GM21381 (cell line): ENCODE data around the gene CELA2A.
"Not testable (repeated sequence)": the region's sequence is repeated elsewhere in the genome, so short reads cannot be mapped to it uniquely, and the experiment has no call there.

Experiments used
- ATAC-seq: cut with Tn5 transposase; IDR thresholded peaks from one replicate; pipeline ENCODE4 v1.9.1; 2021; ENCODE audit warnings: mild to moderate bottlenecking, moderate library complexity; ENCODE audit not compliant: unreplicated experiment

CELA2A gene

GRCh38 chr1:15444468-15445389 lies 11.8 kb upstream of the CELA2A start:
- ATAC-seq, result no peak

DNA sequence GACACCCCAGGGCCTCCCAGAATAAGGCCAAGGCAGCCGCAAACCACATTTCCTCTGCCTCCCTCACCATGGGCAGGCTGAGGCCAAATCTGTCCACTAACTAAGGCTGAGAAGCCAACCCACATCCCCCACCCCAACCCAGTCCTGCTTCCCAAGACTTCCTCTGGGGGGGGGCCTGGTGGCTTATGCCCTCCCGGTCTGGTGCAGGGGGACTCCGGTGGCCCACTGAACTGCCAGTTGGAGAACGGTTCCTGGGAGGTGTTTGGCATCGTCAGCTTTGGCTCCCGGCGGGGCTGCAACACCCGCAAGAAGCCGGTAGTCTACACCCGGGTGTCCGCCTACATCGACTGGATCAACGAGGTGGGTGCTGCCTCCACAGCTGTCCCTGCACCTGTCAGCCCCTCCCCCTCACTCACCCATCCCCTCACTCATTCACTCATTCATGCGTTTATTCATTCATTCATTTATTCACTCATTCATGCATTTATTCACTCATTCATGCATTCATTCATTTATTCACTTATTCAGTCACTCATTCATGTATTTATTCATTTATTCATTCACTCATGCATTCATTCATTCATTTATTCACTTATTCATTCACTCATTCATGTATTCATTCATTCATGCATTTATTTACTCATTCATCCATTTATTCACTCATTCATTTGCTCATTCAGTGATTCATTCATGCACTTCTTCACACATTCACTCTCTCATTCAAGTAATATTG lies 11.0 kb upstream of the CELA2A start:
- no peak for ATAC-seq

- no peak for ATAC-seq
Measured at GRCh38 chr1:15446212-15446611, 10.3 kb upstream of the CELA2A start.

DNA sequence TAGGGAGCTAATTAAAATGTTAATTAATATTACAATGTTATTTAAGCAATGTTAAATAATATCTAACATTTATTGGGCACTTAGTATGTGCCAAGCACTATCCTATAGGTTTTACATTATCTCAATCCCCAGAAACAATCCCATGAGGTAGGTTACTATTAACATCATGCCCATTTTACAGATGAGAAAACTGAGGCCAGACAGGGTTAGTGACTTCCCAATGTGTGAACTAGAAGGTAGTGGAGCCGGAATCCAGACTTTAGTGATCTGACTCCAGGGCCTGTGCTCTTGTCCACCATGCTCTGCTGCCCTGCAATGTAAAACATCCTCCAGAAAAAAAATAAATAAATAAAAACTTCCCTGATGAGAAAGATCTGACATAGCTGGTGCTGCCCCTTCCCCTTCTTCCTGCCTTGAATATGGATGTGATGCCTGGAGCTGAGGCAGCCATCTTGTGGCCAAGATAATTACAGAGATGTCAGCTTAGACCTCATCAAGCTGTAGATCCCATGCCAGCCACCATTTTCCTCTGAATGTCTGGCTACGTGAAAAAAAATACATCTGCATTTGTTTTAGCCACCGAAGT lies 7.6 kb upstream of the CELA2A start:
- no peak for ATAC-seq

DNA sequence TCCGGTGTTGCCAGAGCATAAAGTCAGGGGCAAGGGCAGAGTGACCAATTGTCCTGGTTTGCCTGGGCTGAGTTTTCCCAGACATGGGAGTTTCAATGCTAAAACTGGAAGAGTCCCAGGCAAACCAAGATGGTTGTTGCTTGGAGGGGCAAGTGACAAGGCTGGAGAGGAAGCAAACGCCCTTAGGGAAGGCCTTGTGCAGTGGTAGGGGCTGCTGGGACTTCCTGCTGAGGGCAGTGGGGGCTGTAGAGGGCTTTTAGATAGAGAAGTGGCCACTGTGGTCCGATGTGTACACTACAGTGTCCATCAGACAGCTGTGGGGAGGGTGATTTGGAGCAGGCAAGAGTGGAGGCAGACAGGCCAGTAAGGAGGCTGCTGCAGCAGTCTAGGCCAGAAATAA lies 7.0 kb upstream of the CELA2A start:
- no peak for ATAC-seq

- no peak for ATAC-seq
Measured at GRCh38 chr1:15451014-15451722, 5.4 kb upstream of the CELA2A start.

DNA sequence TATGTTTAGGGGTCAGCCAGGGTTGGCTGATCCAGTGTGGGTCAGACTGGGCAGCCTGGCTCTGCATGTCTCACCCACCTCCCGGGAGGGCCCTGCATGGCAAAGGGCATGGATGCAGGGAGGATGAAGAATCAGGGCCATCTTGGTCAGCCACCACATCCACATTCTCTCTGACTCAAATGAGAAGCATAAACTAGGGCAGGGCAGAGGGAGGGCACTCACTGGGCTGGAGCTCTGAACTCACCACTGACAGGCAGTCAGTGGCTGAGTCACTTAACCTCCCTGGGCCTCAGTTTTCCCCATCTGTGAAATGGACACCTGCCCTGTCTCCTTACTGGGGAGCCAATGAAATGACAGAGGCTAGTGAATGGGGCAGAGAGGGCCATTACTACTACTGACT lies 4.3 kb upstream of the CELA2A start:
- no peak for ATAC-seq

- no peak for ATAC-seq
Measured at GRCh38 chr1:15452866-15453571, 3.5 kb upstream of the CELA2A start.

DNA sequence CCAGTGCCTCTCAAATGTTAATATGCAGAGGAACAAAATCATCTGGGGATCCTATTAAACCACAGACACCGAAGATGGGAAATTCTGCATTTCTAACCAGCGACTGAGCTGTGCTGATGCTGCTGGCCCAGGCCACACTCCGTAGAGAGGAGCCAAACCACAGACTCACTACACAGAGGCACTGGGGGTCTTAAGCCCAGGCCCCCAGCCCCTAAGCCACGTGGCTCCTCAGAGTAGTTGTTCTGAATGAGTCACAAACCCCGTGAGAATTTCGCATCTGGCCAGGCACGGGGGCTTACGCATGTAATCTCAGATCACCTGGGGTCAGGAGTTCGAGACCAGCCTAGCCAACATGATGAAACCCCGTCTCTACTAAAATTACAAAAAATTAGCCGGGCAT lies 2.8 kb upstream of the CELA2A start:
- ATAC-seq, result no peak

- ATAC-seq, result no peak
Measured at GRCh38 chr1:15454256-15454655, 2.3 kb upstream of the CELA2A start.

- ATAC-seq, result no peak
Measured at GRCh38 chr1:15455522-15455921, 1.0 kb upstream of the CELA2A start.

DNA sequence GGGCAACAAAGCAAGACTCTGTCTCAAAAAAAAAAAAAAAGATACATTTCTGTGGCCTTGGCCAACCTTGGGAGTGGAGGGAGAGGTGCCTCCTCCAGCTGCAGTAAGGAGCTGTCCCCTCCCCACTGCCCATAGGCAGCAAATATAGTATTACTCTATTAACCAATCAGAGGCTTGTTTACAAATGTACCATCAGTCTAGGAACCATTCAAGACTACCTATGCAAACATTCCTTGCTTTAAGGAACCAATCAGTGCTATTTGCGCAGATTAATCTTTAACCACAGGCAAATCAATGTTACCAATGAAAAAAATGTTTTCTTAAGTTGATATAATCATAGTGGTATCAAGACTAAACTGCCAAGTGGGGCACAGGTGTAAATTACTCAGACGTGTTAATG lies 1.1 kb downstream of the CELA2A start:
- ATAC-seq, result no peak

- not testable (repeated sequence) for ATAC-seq
Measured at GRCh38 chr1:15458388-15458787, 1.9 kb downstream of the CELA2A start.

- no peak for ATAC-seq
Measured at GRCh38 chr1:15459771-15460707, 3.5 kb downstream of the CELA2A start.

- ATAC-seq, result no peak
Measured at GRCh38 chr1:15460708-15461095, 4.2 kb downstream of the CELA2A start.

DNA sequence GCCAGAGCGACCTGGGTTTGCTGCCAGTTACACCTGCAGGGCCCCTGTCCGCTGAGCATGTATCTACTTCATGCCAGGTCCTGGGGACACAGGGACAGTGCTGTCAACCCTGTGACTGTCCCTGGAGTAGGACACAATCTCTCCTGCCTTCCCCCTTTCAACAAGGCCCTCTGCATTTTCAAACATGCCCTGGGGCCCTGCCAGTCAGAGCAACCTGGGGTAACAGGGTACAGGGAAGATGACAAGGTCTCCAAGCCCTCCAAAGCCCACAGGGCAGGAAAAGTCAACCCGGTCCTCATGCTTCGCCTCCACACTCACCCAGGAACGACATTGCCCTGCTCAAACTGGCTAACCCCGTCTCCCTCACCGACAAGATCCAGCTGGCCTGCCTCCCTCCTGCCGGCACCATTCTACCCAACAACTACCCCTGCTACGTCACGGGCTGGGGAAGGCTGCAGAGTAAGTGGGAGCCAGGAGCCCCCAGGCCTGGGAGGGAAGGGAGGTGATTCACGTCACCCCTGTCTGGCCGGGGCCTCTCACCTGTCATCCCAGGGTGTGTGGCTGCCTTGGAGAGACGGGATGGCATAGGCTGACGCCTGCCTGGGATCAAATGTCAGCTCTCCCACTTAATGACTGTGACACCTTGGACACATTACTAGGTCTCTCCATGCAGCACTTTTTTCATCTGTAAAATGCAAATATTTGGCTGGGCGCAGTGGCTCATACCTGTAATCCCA lies 6.7 kb downstream of the CELA2A start:
- ATAC-seq, result not testable (repeated sequence)

- not testable (repeated sequence) for ATAC-seq
Measured at GRCh38 chr1:15463926-15464322, 7.4 kb downstream of the CELA2A start.

DNA sequence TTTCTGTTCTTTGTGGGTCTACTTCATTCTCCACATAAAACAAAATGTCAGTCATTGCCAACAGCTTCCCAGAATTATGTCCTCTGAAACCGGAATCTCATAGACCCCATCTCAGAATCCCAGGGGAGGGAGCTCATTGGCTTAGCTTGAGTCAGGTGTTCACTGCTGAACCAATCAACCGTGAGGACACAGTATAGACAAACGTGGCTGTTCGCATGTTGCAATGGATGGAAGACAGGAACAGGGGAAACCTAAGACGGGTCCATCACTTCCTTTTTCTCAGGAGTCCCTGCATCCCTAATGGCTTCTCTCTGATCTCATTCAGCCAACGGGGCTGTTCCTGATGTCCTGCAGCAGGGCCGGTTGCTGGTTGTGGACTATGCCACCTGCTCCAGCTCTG lies 9.1 kb downstream of the CELA2A start:
- no peak for ATAC-seq
